HG03575 (cell line): ENCODE results near the gene PRPH2.
"Not testable (repeated sequence)": the region's sequence is repeated elsewhere in the genome, so short reads cannot be mapped to it uniquely, and the experiment has no call there.

Experiments used
- ATAC-seq: cut with Tn5 transposase; IDR thresholded peaks from one replicate; pipeline ENCODE4 v1.9.1; 2021; ENCODE audit not compliant: unreplicated experiment, insufficient number of reproducible peaks, low FRiP score; ENCODE audit errors: extremely low read depth

The PRPH2 gene

GRCh38 chr6:42744351-42744893 lies 22.0 kb upstream of the PRPH2 start:
- no peak for ATAC-seq

- no peak for ATAC-seq
Measured at GRCh38 chr6:42742116-42742894, 19.9 kb upstream of the PRPH2 start.

GRCh38 chr6:42740725-42741124 lies 18.3 kb upstream of the PRPH2 start:
- no peak for ATAC-seq

GRCh38 chr6:42735976-42736375 lies 13.6 kb upstream of the PRPH2 start:
- ATAC-seq: no peak

GRCh38 chr6:42733867-42734481 lies 11.6 kb upstream of the PRPH2 start:
- ATAC-seq: not testable (repeated sequence)

GRCh38 chr6:42729731-42730130 lies 7.3 kb upstream of the PRPH2 start:
- no peak for ATAC-seq

GRCh38 chr6:42727627-42728026 lies 5.2 kb upstream of the PRPH2 start:
- no peak for ATAC-seq

GRCh38 chr6:42727087-42727611 lies 4.8 kb upstream of the PRPH2 start:
- no peak for ATAC-seq

GRCh38 chr6:42726485-42727086 lies 4.2 kb upstream of the PRPH2 start:
- ATAC-seq: no peak

GRCh38 chr6:42726026-42726425 lies 3.6 kb upstream of the PRPH2 start:
- ATAC-seq: no peak

- no peak for ATAC-seq
Measured at GRCh38 chr6:42724825-42725224, 2.4 kb upstream of the PRPH2 start.

- ATAC-seq: no peak
Measured at GRCh38 chr6:42720739-42721138, 1.7 kb downstream of the PRPH2 start.

- no peak for ATAC-seq
Measured at GRCh38 chr6:42715871-42716270, 6.5 kb downstream of the PRPH2 start.

GRCh38 chr6:42714098-42714761 lies 8.2 kb downstream of the PRPH2 start:
- no peak for ATAC-seq

- ATAC-seq: no peak
Measured at GRCh38 chr6:42711930-42712329, 10.5 kb downstream of the PRPH2 start.

GRCh38 chr6:42710316-42710715 lies 12.1 kb downstream of the PRPH2 start:
- no peak for ATAC-seq

- ATAC-seq: no peak
Measured at GRCh38 chr6:42709871-42710270, 12.5 kb downstream of the PRPH2 start.

GRCh38 chr6:42708096-42708495 lies 14.3 kb downstream of the PRPH2 start:
- no peak for ATAC-seq

GRCh38 chr6:42707595-42707994 lies 14.8 kb downstream of the PRPH2 start:
- ATAC-seq: no peak
